Effector CD8-positive, alpha-beta T cell (primary cell): Measurements from ENCODE around the gene GALNT1.

Experiments used
- DNase-seq: peaks from one replicate; lab custom pipeline; 2025; lab: John Stamatoyannopoulos, UW

Gene GALNT1

GRCh38 chr18:35618289-35618688, 36.7 kb downstream of the GALNT1 start:
- DNase-seq, result no peak

GRCh38 chr18:35618696-35619095, 37.2 kb downstream of the GALNT1 start:
- no peak for DNase-seq

GRCh38 chr18:35619464-35619863, 37.9 kb downstream of the GALNT1 start:
- DNase-seq, result no peak

- no peak for DNase-seq
These were observed 38.4 kb downstream of the GALNT1 start for GRCh38 chr18:35619941-35620340.

- no peak for DNase-seq
These were observed 39.2 kb downstream of the GALNT1 start for GRCh38 chr18:35620765-35621164.

- no peak for DNase-seq
These were observed 41.7 kb downstream of the GALNT1 start for GRCh38 chr18:35623255-35623654.

GRCh38 chr18:35624146-35624545, 42.6 kb downstream of the GALNT1 start:
- no peak for DNase-seq

- no peak for DNase-seq
These were observed 43.7 kb downstream of the GALNT1 start for GRCh38 chr18:35625232-35625631.

- no peak for DNase-seq
These were observed 52.2 kb downstream of the GALNT1 start for GRCh38 chr18:35633761-35634160.

GRCh38 chr18:35634323-35634722, 52.8 kb downstream of the GALNT1 start:
- DNase-seq, result no peak

GRCh38 chr18:35635170-35635569, 53.6 kb downstream of the GALNT1 start:
- DNase-seq, result no peak

GRCh38 chr18:35637227-35637626, 55.7 kb downstream of the GALNT1 start:
- DNase-seq, result no peak

GRCh38 chr18:35639296-35639695, 57.8 kb downstream of the GALNT1 start:
- DNase-seq, result no peak

- no peak for DNase-seq
These were observed 59.9 kb downstream of the GALNT1 start for GRCh38 chr18:35641467-35641866.

GRCh38 chr18:35641916-35642315, 60.4 kb downstream of the GALNT1 start:
- DNase-seq, result no peak

- no peak for DNase-seq
These were observed 61.3 kb downstream of the GALNT1 start for GRCh38 chr18:35642802-35643201.

- DNase-seq, result no peak
These were observed 64.9 kb downstream of the GALNT1 start for GRCh38 chr18:35646449-35646848.

GRCh38 chr18:35653392-35654135, 72.0 kb downstream of the GALNT1 start:
- no peak for DNase-seq

GRCh38 chr18:35658112-35658511, 76.6 kb downstream of the GALNT1 start:
- no peak for DNase-seq

- no peak for DNase-seq
These were observed 80.1 kb downstream of the GALNT1 start for GRCh38 chr18:35661483-35662146.

GRCh38 chr18:35662293-35663062, 80.9 kb downstream of the GALNT1 start:
- DNase-seq, result no peak

GRCh38 chr18:35671966-35672603, 90.5 kb downstream of the GALNT1 start:
- no peak for DNase-seq
